ENCODE results near the gene RBM15.

Gene RBM15

DNA sequence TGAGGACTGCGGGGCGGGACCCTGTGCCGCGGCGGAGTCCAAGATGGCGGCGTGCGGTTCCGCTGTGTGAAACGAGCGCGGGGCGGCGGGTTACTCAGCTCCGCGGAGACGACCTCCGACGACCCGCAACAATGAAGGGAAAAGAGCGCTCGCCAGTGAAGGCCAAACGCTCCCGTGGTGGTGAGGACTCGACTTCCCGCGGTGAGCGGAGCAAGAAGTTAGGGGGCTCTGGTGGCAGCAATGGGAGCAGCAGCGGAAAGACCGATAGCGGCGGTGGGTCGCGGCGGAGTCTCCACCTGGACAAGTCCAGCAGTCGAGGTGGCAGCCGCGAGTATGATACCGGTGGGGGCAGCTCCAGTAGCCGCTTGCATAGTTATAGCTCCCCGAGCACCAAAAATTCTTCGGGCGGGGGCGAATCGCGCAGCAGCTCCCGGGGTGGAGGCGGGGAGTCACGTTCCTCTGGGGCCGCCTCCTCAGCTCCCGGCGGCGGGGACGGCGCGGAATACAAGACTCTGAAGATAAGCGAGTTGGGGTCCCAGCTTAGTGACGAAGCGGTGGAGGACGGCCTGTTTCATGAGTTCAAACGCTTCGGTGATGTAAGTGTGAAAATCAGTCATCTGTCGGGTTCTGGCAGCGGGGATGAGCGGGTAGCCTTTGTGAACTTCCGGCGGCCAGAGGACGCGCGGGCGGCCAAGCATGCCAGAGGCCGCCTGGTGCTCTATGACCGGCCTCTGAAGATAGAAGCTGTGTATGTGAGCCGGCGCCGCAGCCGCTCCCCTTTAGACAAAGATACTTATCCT lies 430 bp downstream of the RBM15 start (continued):
- TF ChIP-seq, protein P1, sequence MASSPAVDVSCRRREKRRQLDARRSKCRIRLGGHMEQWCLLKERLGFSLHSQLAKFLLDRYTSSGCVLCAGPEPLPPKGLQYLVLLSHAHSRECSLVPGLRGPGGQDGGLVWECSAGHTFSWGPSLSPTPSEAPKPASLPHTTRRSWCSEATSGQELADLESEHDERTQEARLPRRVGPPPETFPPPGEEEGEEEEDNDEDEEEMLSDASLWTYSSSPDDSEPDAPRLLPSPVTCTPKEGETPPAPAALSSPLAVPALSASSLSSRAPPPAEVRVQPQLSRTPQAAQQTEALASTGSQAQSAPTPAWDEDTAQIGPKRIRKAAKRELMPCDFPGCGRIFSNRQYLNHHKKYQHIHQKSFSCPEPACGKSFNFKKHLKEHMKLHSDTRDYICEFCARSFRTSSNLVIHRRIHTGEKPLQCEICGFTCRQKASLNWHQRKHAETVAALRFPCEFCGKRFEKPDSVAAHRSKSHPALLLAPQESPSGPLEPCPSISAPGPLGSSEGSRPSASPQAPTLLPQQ (tag by site-specific recombination; IDR thresholded peaks at IDR 0.05) = no peak
- TF ChIP-seq ZNF768 (tag by site-specific recombination; IDR thresholded peaks at IDR 0.05) (no peak), ZNF114 (tag by site-specific recombination; IDR thresholded peaks at IDR 0.05) (no peak), ZNF426 (tag by site-specific recombination; IDR thresholded peaks at IDR 0.05) (no peak; the same call in 1 of the 2 replicates), ZNF585B (tag by site-specific recombination; IDR thresholded peaks at IDR 0.05) (no peak), ZNF274 (IDR thresholded peaks at IDR 0.05; ENCODE audit: low read length) (no peak), ZNF274 (tag by site-specific recombination; IDR thresholded peaks at IDR 0.05; ENCODE audit: borderline replicate concordance) (no peak), ZNF24 (tag by site-specific recombination; IDR thresholded peaks at IDR 0.05) (no peak), ZNF777 (tag by site-specific recombination; IDR thresholded peaks at IDR 0.05; ENCODE audit: borderline replicate concordance) (no peak), IKZF3 (tag by site-specific recombination; IDR thresholded peaks at IDR 0.05) (no peak)
- TF ChIP-seq, protein P2, sequence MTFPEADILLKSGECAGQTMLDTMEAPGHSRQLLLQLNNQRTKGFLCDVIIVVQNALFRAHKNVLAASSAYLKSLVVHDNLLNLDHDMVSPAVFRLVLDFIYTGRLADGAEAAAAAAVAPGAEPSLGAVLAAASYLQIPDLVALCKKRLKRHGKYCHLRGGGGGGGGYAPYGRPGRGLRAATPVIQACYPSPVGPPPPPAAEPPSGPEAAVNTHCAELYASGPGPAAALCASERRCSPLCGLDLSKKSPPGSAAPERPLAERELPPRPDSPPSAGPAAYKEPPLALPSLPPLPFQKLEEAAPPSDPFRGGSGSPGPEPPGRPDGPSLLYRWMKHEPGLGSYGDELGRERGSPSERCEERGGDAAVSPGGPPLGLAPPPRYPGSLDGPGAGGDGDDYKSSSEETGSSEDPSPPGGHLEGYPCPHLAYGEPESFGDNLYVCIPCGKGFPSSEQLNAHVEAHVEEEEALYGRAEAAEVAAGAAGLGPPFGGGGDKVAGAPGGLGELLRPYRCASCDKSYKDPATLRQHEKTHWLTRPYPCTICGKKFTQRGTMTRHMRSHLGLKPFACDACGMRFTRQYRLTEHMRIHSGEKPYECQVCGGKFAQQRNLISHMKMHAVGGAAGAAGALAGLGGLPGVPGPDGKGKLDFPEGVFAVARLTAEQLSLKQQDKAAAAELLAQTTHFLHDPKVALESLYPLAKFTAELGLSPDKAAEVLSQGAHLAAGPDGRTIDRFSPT (tag by site-specific recombination; IDR thresholded peaks at IDR 0.05) = no peak
- TF ChIP-seq, protein P3, sequence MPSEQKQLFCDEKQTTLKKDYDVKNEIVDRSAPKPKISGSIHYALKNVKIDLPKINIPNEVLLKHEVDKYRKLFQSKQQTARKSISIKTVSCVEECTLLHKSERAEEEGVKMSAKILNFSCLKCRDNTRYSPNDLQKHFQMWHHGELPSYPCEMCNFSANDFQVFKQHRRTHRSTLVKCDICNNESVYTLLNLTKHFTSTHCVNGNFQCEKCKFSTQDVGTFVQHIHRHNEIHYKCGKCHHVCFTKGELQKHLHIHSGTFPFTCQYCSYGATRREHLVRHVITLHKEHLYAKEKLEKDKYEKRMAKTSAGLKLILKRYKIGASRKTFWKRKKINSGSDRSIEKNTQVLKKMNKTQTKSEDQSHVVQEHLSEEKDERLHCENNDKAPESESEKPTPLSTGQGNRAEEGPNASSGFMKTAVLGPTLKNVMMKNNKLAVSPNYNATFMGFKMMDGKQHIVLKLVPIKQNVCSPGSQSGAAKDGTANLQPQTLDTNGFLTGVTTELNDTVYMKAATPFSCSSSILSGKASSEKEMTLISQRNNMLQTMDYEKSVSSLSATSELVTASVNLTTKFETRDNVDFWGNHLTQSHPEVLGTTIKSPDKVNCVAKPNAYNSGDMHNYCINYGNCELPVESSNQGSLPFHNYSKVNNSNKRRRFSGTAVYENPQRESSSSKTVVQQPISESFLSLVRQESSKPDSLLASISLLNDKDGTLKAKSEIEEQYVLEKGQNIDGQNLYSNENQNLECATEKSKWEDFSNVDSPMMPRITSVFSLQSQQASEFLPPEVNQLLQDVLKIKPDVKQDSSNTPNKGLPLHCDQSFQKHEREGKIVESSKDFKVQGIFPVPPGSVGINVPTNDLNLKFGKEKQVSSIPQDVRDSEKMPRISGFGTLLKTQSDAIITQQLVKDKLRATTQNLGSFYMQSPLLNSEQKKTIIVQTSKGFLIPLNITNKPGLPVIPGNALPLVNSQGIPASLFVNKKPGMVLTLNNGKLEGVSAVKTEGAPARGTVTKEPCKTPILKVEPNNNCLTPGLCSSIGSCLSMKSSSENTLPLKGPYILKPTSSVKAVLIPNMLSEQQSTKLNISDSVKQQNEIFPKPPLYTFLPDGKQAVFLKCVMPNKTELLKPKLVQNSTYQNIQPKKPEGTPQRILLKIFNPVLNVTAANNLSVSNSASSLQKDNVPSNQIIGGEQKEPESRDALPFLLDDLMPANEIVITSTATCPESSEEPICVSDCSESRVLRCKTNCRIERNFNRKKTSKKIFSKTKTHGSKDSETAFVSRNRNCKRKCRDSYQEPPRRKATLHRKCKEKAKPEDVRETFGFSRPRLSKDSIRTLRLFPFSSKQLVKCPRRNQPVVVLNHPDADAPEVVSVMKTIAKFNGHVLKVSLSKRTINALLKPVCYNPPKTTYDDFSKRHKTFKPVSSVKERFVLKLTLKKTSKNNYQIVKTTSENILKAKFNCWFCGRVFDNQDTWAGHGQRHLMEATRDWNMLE (tag by site-specific recombination; conservative IDR thresholded peaks at IDR 0.05; ENCODE audit: low read depth) = no peak
- TF ChIP-seq, protein P4, sequence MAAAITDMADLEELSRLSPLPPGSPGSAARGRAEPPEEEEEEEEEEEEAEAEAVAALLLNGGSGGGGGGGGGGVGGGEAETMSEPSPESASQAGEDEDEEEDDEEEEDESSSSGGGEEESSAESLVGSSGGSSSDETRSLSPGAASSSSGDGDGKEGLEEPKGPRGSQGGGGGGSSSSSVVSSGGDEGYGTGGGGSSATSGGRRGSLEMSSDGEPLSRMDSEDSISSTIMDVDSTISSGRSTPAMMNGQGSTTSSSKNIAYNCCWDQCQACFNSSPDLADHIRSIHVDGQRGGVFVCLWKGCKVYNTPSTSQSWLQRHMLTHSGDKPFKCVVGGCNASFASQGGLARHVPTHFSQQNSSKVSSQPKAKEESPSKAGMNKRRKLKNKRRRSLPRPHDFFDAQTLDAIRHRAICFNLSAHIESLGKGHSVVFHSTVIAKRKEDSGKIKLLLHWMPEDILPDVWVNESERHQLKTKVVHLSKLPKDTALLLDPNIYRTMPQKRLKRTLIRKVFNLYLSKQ (tag by site-specific recombination; IDR thresholded peaks at IDR 0.05; ENCODE audit: borderline replicate concordance) = no peak
- TF ChIP-seq, protein P5, sequence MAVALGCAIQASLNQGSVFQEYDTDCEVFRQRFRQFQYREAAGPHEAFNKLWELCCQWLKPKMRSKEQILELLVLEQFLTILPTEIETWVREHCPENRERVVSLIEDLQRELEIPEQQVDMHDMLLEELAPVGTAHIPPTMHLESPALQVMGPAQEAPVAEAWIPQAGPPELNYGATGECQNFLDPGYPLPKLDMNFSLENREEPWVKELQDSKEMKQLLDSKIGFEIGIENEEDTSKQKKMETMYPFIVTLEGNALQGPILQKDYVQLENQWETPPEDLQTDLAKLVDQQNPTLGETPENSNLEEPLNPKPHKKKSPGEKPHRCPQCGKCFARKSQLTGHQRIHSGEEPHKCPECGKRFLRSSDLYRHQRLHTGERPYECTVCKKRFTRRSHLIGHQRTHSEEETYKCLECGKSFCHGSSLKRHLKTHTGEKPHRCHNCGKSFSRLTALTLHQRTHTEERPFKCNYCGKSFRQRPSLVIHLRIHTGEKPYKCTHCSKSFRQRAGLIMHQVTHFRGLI (tag by site-specific recombination; IDR thresholded peaks at IDR 0.05) = peak; percentile 9; the same call in 1 of the 2 replicates
- TF ChIP-seq, protein P6, sequence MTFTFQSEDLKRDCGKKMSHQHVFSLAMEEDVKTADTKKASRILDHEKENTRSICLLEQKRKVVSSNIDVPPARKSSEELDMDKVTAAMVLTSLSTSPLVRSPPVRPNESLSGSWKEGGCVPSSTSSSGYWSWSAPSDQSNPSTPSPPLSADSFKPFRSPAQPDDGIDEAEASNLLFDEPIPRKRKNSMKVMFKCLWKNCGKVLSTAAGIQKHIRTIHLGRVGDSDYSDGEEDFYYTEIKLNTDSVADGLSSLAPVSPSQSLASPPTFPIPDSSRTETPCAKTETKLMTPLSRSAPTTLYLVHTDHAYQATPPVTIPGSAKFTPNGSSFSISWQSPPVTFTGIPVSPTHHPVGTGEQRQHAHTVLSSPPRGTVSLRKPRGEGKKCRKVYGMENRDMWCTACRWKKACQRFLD (tag by site-specific recombination; IDR thresholded peaks at IDR 0.05) = no peak
- TF ChIP-seq, protein P7, sequence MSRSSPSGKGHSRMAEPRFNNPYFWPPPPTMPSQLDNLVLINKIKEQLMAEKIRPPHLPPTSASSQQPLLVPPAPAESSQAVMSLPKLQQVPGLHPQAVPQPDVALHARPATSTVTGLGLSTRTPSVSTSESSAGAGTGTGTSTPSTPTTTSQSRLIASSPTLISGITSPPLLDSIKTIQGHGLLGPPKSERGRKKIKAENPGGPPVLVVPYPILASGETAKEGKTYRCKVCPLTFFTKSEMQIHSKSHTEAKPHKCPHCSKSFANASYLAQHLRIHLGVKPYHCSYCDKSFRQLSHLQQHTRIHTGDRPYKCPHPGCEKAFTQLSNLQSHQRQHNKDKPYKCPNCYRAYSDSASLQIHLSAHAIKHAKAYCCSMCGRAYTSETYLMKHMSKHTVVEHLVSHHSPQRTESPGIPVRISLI (tag by site-specific recombination; IDR thresholded peaks at IDR 0.05) = no peak
- TF ChIP-seq, protein P8, sequence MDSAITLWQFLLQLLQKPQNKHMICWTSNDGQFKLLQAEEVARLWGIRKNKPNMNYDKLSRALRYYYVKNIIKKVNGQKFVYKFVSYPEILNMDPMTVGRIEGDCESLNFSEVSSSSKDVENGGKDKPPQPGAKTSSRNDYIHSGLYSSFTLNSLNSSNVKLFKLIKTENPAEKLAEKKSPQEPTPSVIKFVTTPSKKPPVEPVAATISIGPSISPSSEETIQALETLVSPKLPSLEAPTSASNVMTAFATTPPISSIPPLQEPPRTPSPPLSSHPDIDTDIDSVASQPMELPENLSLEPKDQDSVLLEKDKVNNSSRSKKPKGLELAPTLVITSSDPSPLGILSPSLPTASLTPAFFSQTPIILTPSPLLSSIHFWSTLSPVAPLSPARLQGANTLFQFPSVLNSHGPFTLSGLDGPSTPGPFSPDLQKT (IDR thresholded peaks at IDR 0.05; ENCODE audit: borderline replicate concordance, low read depth, low read length) = no peak
- TF ChIP-seq, protein P9, sequence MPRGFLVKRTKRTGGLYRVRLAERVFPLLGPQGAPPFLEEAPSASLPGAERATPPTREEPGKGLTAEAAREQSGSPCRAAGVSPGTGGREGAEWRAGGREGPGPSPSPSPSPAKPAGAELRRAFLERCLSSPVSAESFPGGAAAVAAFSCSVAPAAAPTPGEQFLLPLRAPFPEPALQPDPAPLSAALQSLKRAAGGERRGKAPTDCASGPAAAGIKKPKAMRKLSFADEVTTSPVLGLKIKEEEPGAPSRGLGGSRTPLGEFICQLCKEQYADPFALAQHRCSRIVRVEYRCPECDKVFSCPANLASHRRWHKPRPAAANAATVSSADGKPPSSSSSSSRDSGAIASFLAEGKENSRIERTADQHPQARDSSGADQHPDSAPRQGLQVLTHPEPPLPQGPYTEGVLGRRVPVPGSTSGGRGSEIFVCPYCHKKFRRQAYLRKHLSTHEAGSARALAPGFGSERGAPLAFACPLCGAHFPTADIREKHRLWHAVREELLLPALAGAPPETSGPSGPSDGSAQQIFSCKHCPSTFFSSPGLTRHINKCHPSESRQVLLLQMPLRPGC (tag by site-specific recombination; IDR thresholded peaks at IDR 0.05) = peak; percentile 50; the same call in 1 of the 2 replicates

All from HEK293 (cell line).